ENCODE data around the gene PHACTR3. TPM values are rescaled to one million over a fixed set of nuclear protein-coding genes. Genes with fewer than 3 reads are reported as not detected.

Gene PHACTR3
- total RNA-seq, 1 experiment from 2014 or later = 0.10 TPM

DNA sequence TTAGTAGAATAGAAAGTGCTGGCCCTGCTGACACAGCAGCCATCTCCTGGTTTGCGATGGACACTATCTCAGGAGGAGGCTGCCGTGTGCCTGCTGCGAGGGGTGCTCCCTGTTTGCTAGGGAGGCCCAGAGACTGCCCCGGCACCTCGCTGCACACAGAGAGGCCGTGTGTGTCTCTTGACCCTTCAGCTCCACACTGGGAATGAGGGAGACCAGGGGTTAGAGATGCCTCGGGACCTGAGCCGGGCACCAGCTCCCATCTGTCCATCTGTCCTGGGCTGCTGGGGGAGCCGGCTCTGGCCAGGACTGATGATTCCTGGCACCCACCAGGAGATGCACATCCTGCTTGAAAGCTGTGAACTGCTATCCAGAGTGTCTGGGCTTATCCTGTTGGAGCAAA lies 18.2 kb downstream of the PHACTR3 start:
- CTCF ChIA-PET = no interaction called here
- Histone ChIP-seq H3K4me1 (ENCODE audit: control insufficient read depth, insufficient read depth, low read length) (no peaks in the 10 kb centered on the region), H3K36me3 (ENCODE audit: control insufficient read depth, insufficient read depth, low read length) (no peaks in the 10 kb centered on the region), H3K27ac (ENCODE audit: low read length) (no peak overlapping the region), H3K27me3 (ENCODE audit: control insufficient read depth, insufficient read depth, low read length) (peaks cover 2% of the 10 kb centered on the region; the same call in 1 of the 2 replicates), H3K9me3 (ENCODE audit: control insufficient read depth, insufficient read depth, low read depth, low read length) (no peaks in the 10 kb centered on the region), H3K4me3 (ENCODE audit: low read depth in 2 of 2, low read length in 2 of 2) (no peak overlapping the region)
- BruUV-seq (replicated peaks) = no TSS peak
- no peak for DNase-seq (ENCODE audit: low read depth, low spot score)
- intact Hi-C loops (cut with micrococcal nuclease; ENCODE audit: unreplicated experiment) (no loop called here), in situ Hi-C loops (cut with HindIII; ENCODE audit: low pct_unique_long_range_greater_than_20kb, low sequenced_read_pairs) (no loop called here)
- ATAC-seq = no peak
- TF ChIP-seq TCF7L2 (IDR thresholded peaks at IDR 0.05; ENCODE audit: low read depth, low read length) (no peak), POLR2AphosphoS5 (IDR thresholded peaks at IDR 0.05; ENCODE audit: low read depth, low read length) (no peak), SIN3A (IDR thresholded peaks at IDR 0.05; ENCODE audit: borderline replicate concordance, insufficient read depth, low read depth, low read length) (no peak)
- TF ChIP-seq, protein P1, sequence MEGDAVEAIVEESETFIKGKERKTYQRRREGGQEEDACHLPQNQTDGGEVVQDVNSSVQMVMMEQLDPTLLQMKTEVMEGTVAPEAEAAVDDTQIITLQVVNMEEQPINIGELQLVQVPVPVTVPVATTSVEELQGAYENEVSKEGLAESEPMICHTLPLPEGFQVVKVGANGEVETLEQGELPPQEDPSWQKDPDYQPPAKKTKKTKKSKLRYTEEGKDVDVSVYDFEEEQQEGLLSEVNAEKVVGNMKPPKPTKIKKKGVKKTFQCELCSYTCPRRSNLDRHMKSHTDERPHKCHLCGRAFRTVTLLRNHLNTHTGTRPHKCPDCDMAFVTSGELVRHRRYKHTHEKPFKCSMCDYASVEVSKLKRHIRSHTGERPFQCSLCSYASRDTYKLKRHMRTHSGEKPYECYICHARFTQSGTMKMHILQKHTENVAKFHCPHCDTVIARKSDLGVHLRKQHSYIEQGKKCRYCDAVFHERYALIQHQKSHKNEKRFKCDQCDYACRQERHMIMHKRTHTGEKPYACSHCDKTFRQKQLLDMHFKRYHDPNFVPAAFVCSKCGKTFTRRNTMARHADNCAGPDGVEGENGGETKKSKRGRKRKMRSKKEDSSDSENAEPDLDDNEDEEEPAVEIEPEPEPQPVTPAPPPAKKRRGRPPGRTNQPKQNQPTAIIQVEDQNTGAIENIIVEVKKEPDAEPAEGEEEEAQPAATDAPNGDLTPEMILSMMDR (IDR thresholded peaks at IDR 0.05) = no peak
- TF ChIP-seq, protein P2, sequence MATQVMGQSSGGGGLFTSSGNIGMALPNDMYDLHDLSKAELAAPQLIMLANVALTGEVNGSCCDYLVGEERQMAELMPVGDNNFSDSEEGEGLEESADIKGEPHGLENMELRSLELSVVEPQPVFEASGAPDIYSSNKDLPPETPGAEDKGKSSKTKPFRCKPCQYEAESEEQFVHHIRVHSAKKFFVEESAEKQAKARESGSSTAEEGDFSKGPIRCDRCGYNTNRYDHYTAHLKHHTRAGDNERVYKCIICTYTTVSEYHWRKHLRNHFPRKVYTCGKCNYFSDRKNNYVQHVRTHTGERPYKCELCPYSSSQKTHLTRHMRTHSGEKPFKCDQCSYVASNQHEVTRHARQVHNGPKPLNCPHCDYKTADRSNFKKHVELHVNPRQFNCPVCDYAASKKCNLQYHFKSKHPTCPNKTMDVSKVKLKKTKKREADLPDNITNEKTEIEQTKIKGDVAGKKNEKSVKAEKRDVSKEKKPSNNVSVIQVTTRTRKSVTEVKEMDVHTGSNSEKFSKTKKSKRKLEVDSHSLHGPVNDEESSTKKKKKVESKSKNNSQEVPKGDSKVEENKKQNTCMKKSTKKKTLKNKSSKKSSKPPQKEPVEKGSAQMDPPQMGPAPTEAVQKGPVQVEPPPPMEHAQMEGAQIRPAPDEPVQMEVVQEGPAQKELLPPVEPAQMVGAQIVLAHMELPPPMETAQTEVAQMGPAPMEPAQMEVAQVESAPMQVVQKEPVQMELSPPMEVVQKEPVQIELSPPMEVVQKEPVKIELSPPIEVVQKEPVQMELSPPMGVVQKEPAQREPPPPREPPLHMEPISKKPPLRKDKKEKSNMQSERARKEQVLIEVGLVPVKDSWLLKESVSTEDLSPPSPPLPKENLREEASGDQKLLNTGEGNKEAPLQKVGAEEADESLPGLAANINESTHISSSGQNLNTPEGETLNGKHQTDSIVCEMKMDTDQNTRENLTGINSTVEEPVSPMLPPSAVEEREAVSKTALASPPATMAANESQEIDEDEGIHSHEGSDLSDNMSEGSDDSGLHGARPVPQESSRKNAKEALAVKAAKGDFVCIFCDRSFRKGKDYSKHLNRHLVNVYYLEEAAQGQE (IDR thresholded peaks at IDR 0.05; ENCODE audit: insufficient read depth in 1 of 2, low read depth in 2 of 2, low read length in 1 of 2) = no peak
- POLR2A ChIA-PET = no interaction called here

DNA sequence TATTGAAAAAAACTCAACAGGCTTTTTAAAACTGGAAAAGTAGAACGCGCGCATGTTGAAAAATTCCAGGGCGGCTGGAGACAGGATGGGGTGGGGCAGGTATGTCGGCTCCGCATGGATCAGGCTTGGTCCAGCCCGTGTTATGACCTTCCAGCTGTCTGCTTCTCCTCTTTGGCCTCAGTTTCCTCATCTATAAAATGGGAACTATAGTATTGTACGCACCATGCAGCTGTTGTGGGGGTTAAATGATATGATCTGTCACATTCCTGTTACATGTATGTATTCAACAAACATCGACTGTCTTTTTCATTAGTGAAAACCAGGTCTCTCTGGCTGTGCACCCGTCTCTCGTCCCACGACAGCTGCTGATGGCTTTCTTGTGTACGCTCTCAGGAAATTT lies 18.8 kb downstream of the PHACTR3 start:
- no TSS peak for BruUV-seq (replicated peaks)
- H3K4me3 ChIP-seq (ENCODE audit: low read depth in 2 of 2, low read length in 2 of 2) = no peak overlapping the region
- no peak overlapping the region for H3K27ac ChIP-seq (ENCODE audit: low read length)
- TF ChIP-seq SIN3A (IDR thresholded peaks at IDR 0.05; ENCODE audit: borderline replicate concordance, insufficient read depth, low read depth, low read length) = no peak
- no peak for ATAC-seq
- H3K9me3 ChIP-seq (ENCODE audit: control insufficient read depth, insufficient read depth, low read depth, low read length) = no peaks in the 10 kb centered on the region
- in situ Hi-C loops (cut with HindIII; ENCODE audit: low pct_unique_long_range_greater_than_20kb, low sequenced_read_pairs) = no loop called here
- H3K36me3 ChIP-seq (ENCODE audit: control insufficient read depth, insufficient read depth, low read length) = no peaks in the 10 kb centered on the region
- DNase-seq (ENCODE audit: low read depth, low spot score) = no peak
- H3K4me1 ChIP-seq (ENCODE audit: control insufficient read depth, insufficient read depth, low read length) = no peaks in the 10 kb centered on the region
- intact Hi-C loops (cut with micrococcal nuclease; ENCODE audit: unreplicated experiment) = no loop called here
- POLR2A ChIA-PET = no interaction called here
- CTCF ChIA-PET = no interaction called here
- H3K27me3 ChIP-seq (ENCODE audit: control insufficient read depth, insufficient read depth, low read length) = peaks cover 2% of the 10 kb centered on the region; the same call in 1 of the 2 replicates

DNA sequence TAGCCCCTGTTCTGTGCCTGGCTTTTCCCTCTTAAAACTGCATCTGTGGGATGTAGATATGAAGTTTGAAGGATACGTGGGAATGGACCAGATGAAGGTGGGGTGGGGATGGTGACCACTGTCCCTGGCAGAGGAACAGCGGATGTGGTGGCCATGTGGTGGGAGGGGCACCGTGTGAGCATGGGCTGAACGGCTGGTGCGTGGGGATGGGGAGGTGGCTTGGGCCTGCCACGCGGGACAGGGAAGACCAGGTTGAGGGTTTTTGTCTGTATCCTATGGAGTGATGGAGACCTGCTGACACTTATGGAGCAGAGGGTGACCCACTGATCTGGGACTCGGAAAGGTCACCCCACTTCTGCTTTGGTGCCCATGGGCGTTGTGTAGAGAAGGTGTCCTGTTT lies 19.2 kb downstream of the PHACTR3 start:
- H3K4me3 ChIP-seq (ENCODE audit: low read depth in 2 of 2, low read length in 2 of 2) = no peak overlapping the region
- in situ Hi-C loops (cut with HindIII; ENCODE audit: low pct_unique_long_range_greater_than_20kb, low sequenced_read_pairs) = no loop called here
- no peaks in the 10 kb centered on the region for H3K9me3 ChIP-seq (ENCODE audit: control insufficient read depth, insufficient read depth, low read depth, low read length)
- H3K36me3 ChIP-seq (ENCODE audit: control insufficient read depth, insufficient read depth, low read length) = no peaks in the 10 kb centered on the region
- no peaks in the 10 kb centered on the region for H3K4me1 ChIP-seq (ENCODE audit: control insufficient read depth, insufficient read depth, low read length)
- DNase-seq (ENCODE audit: low read depth, low spot score) = no peak
- ATAC-seq = no peak
- H3K27ac ChIP-seq (ENCODE audit: low read length) = no peak overlapping the region
- peaks cover 2% of the 10 kb centered on the region; the same call in 1 of the 2 replicates for H3K27me3 ChIP-seq (ENCODE audit: control insufficient read depth, insufficient read depth, low read length)
- CTCF ChIA-PET = no interaction called here
- intact Hi-C loops (cut with micrococcal nuclease; ENCODE audit: unreplicated experiment) = no loop called here
- TF ChIP-seq, protein P1 (IDR thresholded peaks at IDR 0.05) = no peak
- TF ChIP-seq, protein P2 (IDR thresholded peaks at IDR 0.05; ENCODE audit: insufficient read depth in 1 of 2, low read depth in 2 of 2, low read length in 1 of 2) = no peak
- TF ChIP-seq TCF7L2 (IDR thresholded peaks at IDR 0.05; ENCODE audit: low read depth, low read length) = no peak
- no peak for TF ChIP-seq POLR2AphosphoS5 (IDR thresholded peaks at IDR 0.05; ENCODE audit: low read depth, low read length)
- TF ChIP-seq SIN3A (IDR thresholded peaks at IDR 0.05; ENCODE audit: borderline replicate concordance, insufficient read depth, low read depth, low read length) = no peak
- BruUV-seq (replicated peaks) = no TSS peak
- POLR2A ChIA-PET = no interaction called here
